GM12801 (cell line): ENCODE results near the gene TSPAN18.

ENCODE experiments used
- CTCF ChIP-seq: IDR thresholded peaks from one replicate; pipeline ENCODE4 v1.5.1; 2011; ENCODE audit warnings: control low read depth; ENCODE audit not compliant: insufficient read length; ENCODE audit errors: extremely low read depth

The TSPAN18 gene

GRCh38 chr11:44912270-44912987, 185.7 kb downstream of the TSPAN18 start:
- no peak for TF ChIP-seq CTCF

- no peak for TF ChIP-seq CTCF
Measured at GRCh38 chr11:44913502-44913901, 186.7 kb downstream of the TSPAN18 start.

- no peak for TF ChIP-seq CTCF
Measured at GRCh38 chr11:44914105-44914504, 187.3 kb downstream of the TSPAN18 start.

DNA sequence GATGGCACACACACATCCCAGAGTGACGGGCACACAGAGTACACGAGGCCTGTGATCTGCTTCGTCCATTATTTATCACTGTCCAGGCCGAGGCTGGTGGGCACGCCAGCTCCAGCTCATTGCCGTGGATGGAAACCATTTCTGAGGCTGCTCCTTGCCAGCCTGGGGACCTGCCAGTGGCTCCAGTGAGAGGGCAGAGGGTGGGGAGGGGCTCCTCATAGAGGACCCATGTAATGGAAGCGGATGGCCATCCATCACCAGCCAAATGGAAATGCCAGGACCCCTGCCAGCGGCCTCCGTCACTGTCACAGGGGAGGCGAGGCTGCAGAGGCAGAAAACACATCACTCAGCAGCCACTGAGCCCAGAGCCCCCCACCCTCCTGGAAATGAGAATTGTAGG, 188.2 kb downstream of the TSPAN18 start:
- no peak for TF ChIP-seq CTCF

GRCh38 chr11:44915621-44916020, 188.9 kb downstream of the TSPAN18 start:
- no peak for TF ChIP-seq CTCF

DNA sequence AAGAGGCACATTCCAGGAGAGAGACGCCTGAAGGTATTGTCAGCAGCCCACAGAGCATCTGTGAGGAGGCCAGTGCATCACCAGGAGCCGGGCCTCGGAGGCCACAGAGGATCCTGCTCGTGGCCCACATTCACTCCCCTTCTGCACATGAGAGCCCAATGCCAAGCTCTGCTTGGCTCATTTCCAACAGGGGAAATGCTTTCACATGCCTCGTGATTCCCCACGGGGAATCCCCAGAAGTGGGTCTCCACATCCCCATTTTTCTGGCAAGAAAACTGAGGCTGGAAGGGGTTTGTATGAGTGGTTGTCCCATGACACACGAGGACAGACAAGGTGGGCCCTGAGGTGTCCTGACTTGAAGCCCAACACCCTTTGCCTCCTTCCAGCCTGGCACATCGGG, 189.6 kb downstream of the TSPAN18 start:
- no peak for TF ChIP-seq CTCF

DNA sequence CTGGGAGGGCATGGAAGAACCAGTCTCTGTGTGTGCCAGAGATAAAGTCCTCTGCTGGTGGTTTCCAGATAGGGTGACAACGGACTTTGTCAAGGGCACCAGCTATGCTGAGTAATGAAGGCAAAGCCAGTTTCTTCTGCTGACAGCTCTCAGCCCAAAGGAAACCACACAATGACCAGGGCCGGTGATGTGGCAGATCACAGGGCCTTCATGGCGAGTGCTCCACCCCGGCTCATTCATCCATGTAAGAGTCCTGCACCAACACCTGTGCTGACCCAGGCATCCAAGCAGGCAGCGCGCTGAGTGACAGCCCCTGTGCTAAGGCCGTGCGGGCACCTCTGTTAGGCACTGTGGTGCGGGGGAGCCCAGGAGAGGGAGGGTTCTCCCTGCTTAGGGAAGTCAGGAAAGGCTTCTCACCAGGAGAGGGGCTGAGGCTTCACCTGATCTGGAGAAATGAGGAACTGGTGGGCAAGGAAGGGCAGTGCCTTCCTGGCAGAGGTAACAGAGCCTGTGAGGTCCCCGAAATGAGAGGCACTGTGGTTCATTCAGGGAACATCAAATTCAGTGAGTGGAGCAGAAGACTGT, 190.1 kb downstream of the TSPAN18 start:
- TF ChIP-seq CTCF, result no peak
